Lung (tissue), 12 donors: Measurements from ENCODE around the gene PAFAH1B1. TPM values are rescaled to one million over a fixed set of nuclear protein-coding genes. Genes with fewer than 3 reads are reported as not detected.

Experiments
- ATAC-seq: fragments of 200-7000 bp; cut with Tn5 transposase; one replicate; pipeline ENCODE4 v1.9.1; 2020; ENCODE audit warnings: moderate number of reproducible peaks; ENCODE audit not compliant: insufficient read depth, low FRiP score
- DNase-seq, 3 donors: peaks; one replicate each; pipeline ENCODE4 v3.0.0-alpha.2; 2013 to 2017
- H3K27ac ChIP-seq, 2 donors: one replicate each; pipeline ENCODE4 v1.5.1; 2013; ENCODE audit warnings: mild to moderate bottlenecking in 2 of 2, moderate library complexity in 2 of 2, control low read depth in 1 of 2, inconsistent platforms in 1 of 2, low read depth in 1 of 2, low read length in 1 of 2
- H3K27me3 ChIP-seq, 3 donors: one replicate each; pipeline ENCODE4 v1.5.1; 2013; ENCODE audit warnings: low read length in 2 of 3; ENCODE audit not compliant: control insufficient read depth in 3 of 3, insufficient read depth in 3 of 3
- H3K36me3 ChIP-seq, 4 donors: one replicate each; pipeline ENCODE4 v1.5.1; 2013; ENCODE audit warnings: low read length in 4 of 4, mild to moderate bottlenecking in 1 of 4, moderate library complexity in 1 of 4; ENCODE audit not compliant: control insufficient read depth in 4 of 4, insufficient read depth in 4 of 4
- H3K4me1 ChIP-seq, 5 donors: one replicate each; pipeline ENCODE4 v1.5.1; 2013; ENCODE audit warnings: low read length in 5 of 5, mild to moderate bottlenecking in 2 of 5, moderate library complexity in 1 of 5; ENCODE audit not compliant: control insufficient read depth in 5 of 5, insufficient read depth in 5 of 5
- H3K4me3 ChIP-seq: one replicate; pipeline ENCODE4 v1.5.1; 2013; ENCODE audit warnings: mild to moderate bottlenecking, control low read depth, moderate library complexity
- H3K9ac ChIP-seq, 2 donors: one replicate each; pipeline ENCODE4 v1.5.1; 2013; ENCODE audit warnings: low read length in 2 of 2, control low read depth in 1 of 2; ENCODE audit not compliant: insufficient read depth in 1 of 2
- H3K9me3 ChIP-seq, 4 donors: one replicate each; pipeline ENCODE4 v1.5.1; 2013; ENCODE audit warnings: low read length in 3 of 4, mild to moderate bottlenecking in 1 of 4, moderate library complexity in 1 of 4; ENCODE audit not compliant: control insufficient read depth in 4 of 4, insufficient read depth in 3 of 4
- WGBS, 2 donors: extraction: QIAGEN DNeasy Blood & Tissue Kit; methylation state at CpG; one replicate each; pipeline ENCODE4 v1.1.7; 2013; 5-methylcytosine and 5-hydroxymethylcytosine counted together
- polyA plus RNA-seq, 2 donors: library from polyadenylated mRNA; stranded (reverse); fragments of 200-250 nt; gene quantifications; one replicate each; pipeline ENCODE4 v1.2.1, GENCODE V29; 2013
- total RNA-seq, 2 donors: library from RNA; depleted of rRNA in 1 of 2; stranded (reverse); fragments of >200 nt in 1 of 2; gene quantifications; one replicate each; pipeline ENCODE4 v1.2.1, GENCODE V29; 2014 to 2021
- TF ChIP-seq, protein P1 (sequence below): IDR thresholded peaks from 2 replicates; pipeline ENCODE4 v1.5.1; 2012; ENCODE audit warnings: mild to moderate bottlenecking; ENCODE audit errors: control extremely low read depth, extremely low read depth
- donor health status: control.
- donor health status: control.
- donor health status: Bipolar disorder and iron deficiency.
- donor health status: healthy.
- donor health status: DM: yes; HTN: yes; CAD: no.

Gene PAFAH1B1
- total and polyA plus RNA-seq, 4 donors = 53.4 to 182 (median 85.5) TPM

DNA sequence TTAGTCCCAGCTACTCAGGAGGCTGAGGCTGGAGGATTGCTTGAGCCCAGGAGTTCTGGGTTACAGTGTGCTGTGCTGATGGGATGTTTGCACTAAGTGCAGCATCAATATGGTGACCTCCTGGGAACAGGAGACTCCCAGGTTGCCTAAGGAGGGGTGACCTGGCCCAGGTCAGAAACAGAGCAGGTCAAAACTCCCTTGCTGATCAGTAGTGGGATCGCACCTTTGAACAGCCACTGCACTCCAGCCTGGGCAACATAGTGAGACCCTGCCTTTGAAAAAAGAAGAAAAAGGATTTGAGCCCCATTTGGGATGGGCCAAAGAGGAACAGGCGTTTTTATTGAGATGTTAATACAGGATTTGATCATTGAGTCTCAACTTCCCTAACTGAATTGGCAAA is 87.5 kb downstream of the PAFAH1B1 start:
- H3K4me3 ChIP-seq = no peak overlapping the region
- no peak overlapping the region for H3K9ac ChIP-seq
- no peak for DNase-seq
- peaks cover 0 to 2% (median 0%) of the 10 kb centered on the region in 4 donors for H3K9me3 ChIP-seq
- H3K4me1 ChIP-seq = peaks cover 0 to 8% (median 0%) of the 10 kb centered on the region in 5 donors
- H3K27me3 ChIP-seq = no peaks in the 10 kb centered on the region
- 91 to 94% methylated on average over 2 of the region's 2 CpGs for WGBS, 2 donors
- H3K36me3 ChIP-seq = peaks cover 21 to 54% (median 32%) of the 10 kb centered on the region in 4 donors
- ATAC-seq = no peak
- TF ChIP-seq, protein P1, sequence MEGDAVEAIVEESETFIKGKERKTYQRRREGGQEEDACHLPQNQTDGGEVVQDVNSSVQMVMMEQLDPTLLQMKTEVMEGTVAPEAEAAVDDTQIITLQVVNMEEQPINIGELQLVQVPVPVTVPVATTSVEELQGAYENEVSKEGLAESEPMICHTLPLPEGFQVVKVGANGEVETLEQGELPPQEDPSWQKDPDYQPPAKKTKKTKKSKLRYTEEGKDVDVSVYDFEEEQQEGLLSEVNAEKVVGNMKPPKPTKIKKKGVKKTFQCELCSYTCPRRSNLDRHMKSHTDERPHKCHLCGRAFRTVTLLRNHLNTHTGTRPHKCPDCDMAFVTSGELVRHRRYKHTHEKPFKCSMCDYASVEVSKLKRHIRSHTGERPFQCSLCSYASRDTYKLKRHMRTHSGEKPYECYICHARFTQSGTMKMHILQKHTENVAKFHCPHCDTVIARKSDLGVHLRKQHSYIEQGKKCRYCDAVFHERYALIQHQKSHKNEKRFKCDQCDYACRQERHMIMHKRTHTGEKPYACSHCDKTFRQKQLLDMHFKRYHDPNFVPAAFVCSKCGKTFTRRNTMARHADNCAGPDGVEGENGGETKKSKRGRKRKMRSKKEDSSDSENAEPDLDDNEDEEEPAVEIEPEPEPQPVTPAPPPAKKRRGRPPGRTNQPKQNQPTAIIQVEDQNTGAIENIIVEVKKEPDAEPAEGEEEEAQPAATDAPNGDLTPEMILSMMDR = no peak
- H3K27ac ChIP-seq = no peak overlapping the region

DNA sequence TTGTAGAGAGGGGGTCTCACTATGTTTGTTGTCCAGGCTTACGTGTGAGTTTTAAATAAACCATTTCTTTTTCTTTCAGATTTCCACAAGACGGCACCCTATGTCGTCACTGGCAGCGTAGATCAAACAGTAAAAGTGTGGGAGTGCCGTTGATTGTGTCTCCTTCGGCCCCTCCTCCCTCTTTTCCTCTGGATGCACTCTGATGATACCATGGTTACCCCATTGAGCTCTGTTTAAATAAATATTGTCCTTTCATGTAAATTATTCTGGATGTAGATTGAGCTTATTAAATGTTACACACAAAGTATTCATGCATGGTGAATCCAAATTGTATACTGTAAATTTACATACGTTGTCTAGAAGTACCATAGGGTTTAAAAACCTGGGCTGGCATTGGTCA is 88.2 kb downstream of the PAFAH1B1 start:
- DNase-seq (no peak), ATAC-seq (no peak)
- Histone ChIP-seq H3K4me3 (no peak overlapping the region), H3K4me1 (peaks cover 0 to 8% (median 0%) of the 10 kb centered on the region in 5 donors), H3K27me3 (no peaks in the 10 kb centered on the region), H3K36me3 (peaks cover 21 to 50% (median 29%) of the 10 kb centered on the region in 4 donors), H3K9ac (no peak overlapping the region), H3K27ac (no peak overlapping the region), H3K9me3 (peaks cover 0 to 2% (median 0%) of the 10 kb centered on the region in 4 donors)
- 89 to 91% methylated on average over 7 of the region's 7 CpGs for WGBS, 2 donors
- TF ChIP-seq, protein P1 = no peak

DNA sequence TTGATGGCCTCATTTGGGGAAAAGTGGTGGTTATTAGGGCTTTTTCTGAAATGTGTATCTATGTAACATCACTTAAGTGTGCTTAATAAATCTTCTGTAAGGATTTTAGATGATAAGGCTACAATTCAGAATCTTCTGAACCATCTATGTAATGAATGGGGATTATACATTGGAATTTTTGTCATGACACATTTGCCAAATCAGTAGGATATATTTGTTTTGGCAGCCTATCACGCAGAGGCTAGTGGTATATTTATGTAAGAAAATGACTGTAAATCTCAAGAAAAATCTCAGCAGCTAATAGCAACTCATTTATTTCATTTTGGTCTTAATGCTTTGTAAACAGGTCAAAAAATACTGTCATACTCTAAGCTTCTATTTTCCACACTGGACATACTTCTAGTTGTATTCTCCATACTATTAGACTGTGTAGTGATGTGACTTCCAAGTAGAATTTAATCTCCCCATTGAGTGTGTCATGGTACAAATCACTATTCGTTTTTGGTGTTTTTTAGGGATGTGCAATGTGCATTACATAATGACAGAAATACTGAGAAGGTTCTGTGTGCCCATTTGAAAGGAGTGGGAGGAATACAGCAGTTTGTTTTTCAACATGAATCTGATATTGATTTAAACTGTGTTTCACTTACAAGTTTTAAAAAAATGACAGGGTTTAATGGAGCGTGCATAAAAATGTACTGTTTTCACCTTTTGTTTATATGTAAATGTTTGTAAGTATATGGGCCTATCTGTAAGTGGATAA is 88.9 kb downstream of the PAFAH1B1 start:
- no peak overlapping the region for H3K27ac ChIP-seq
- H3K27me3 ChIP-seq = no peaks in the 10 kb centered on the region
- no peak for ATAC-seq
- peaks cover 21 to 46% (median 28%) of the 10 kb centered on the region in 4 donors for H3K36me3 ChIP-seq
- H3K4me3 ChIP-seq = no peak overlapping the region
- peaks cover 0 to 2% (median 0%) of the 10 kb centered on the region in 4 donors for H3K9me3 ChIP-seq
- TF ChIP-seq, protein P1 = no peak
- peaks cover 0 to 8% (median 3%) of the 10 kb centered on the region in 5 donors for H3K4me1 ChIP-seq
- 76 to 83% methylated on average over 3 of the region's 3 CpGs for WGBS, 2 donors
- DNase-seq = no peak
- H3K9ac ChIP-seq = no peak overlapping the region
